ENCODE measurements around the gene HSPA1A.

GRCh38 chr6:31775633-31776484 is 39.5 kb upstream of the HSPA1A start:
- no peak for TF ChIP-seq CTCF (IDR thresholded peaks at IDR 0.05)
- no peak for TF ChIP-seq REST (IDR thresholded peaks at IDR 0.05; ENCODE audit: insufficient read depth in 1 of 2, low read depth in 2 of 2, low read length in 1 of 2)
- no peak for TF ChIP-seq POLR2AphosphoS5 (IDR thresholded peaks at IDR 0.05; ENCODE audit: low read depth, low read length)
